Measurements from ENCODE around the gene DENND6B. TPM values are rescaled to one million over a fixed set of nuclear protein-coding genes. Genes with fewer than 3 reads are reported as not detected.

The DENND6B gene
- total RNA-seq, 1 experiment from 2014 or later, result 11.0 TPM

DNA sequence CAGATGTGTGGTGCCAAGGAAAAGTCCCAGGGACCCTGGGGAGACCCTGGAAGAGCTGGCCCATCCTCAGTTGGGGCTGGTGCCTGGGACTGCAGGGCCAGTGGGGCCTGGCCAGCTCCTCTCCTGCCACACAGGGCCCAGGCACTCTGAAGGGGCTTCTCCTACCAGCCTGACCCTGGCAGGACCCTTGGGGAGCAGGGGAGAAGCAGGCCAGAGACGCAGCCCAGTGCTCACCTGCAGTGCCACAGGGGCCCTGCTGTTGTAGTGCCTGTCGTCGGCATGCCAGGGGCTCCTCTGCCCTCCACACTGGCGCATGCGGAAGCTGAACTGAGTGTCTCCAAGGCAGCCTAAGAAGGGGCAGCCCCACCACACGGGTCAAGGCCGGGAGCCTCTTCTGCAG, 9.1 kb downstream of the DENND6B start:
- intact Hi-C loops (cut with micrococcal nuclease), result no loop called here
- no peaks in the 10 kb centered on the region for H3K9me3 ChIP-seq (ENCODE audit: control insufficient read depth in 1 of 2, insufficient read depth in 1 of 2, low read depth in 1 of 2, low read length in 2 of 2)
- RAD21 ChIA-PET (ENCODE audit: low non-redundant PET in 1 of 2, low total read pairs in 2 of 2, uncharacterized antibody in 2 of 2, unreplicated experiment in 2 of 2), result interaction anchor here in 1 of 2 experiments (0.7 kb wide), 1 partner anchor 11 kb away, joined by 3 read pairs; no protein-coding TSS in a partner anchor
- no peaks in the 10 kb centered on the region for H3K79me2 ChIP-seq (ENCODE audit: insufficient read depth, low read length)
- TF ChIP-seq FOSL1 (IDR thresholded peaks at IDR 0.05; ENCODE audit: low read depth), result no peak
- no peak for TF ChIP-seq SRF (IDR thresholded peaks at IDR 0.05; ENCODE audit: low read depth)
- TF ChIP-seq SP1 (IDR thresholded peaks at IDR 0.05; ENCODE audit: low read depth), result no peak
- no peak for TF ChIP-seq YY1 (IDR thresholded peaks at IDR 0.05; ENCODE audit: extremely low read depth, insufficient replicate concordance, low read depth, low read length)
- no peak for TF ChIP-seq POLR2AphosphoS5 (IDR thresholded peaks at IDR 0.05; ENCODE audit: low read depth, low read length)
- no peak for TF ChIP-seq CEBPB (IDR thresholded peaks at IDR 0.05; ENCODE audit: low read depth)
- TF ChIP-seq, protein P1, sequence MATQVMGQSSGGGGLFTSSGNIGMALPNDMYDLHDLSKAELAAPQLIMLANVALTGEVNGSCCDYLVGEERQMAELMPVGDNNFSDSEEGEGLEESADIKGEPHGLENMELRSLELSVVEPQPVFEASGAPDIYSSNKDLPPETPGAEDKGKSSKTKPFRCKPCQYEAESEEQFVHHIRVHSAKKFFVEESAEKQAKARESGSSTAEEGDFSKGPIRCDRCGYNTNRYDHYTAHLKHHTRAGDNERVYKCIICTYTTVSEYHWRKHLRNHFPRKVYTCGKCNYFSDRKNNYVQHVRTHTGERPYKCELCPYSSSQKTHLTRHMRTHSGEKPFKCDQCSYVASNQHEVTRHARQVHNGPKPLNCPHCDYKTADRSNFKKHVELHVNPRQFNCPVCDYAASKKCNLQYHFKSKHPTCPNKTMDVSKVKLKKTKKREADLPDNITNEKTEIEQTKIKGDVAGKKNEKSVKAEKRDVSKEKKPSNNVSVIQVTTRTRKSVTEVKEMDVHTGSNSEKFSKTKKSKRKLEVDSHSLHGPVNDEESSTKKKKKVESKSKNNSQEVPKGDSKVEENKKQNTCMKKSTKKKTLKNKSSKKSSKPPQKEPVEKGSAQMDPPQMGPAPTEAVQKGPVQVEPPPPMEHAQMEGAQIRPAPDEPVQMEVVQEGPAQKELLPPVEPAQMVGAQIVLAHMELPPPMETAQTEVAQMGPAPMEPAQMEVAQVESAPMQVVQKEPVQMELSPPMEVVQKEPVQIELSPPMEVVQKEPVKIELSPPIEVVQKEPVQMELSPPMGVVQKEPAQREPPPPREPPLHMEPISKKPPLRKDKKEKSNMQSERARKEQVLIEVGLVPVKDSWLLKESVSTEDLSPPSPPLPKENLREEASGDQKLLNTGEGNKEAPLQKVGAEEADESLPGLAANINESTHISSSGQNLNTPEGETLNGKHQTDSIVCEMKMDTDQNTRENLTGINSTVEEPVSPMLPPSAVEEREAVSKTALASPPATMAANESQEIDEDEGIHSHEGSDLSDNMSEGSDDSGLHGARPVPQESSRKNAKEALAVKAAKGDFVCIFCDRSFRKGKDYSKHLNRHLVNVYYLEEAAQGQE (IDR thresholded peaks at IDR 0.05; ENCODE audit: low read depth), result no peak
- TF ChIP-seq, protein P2, sequence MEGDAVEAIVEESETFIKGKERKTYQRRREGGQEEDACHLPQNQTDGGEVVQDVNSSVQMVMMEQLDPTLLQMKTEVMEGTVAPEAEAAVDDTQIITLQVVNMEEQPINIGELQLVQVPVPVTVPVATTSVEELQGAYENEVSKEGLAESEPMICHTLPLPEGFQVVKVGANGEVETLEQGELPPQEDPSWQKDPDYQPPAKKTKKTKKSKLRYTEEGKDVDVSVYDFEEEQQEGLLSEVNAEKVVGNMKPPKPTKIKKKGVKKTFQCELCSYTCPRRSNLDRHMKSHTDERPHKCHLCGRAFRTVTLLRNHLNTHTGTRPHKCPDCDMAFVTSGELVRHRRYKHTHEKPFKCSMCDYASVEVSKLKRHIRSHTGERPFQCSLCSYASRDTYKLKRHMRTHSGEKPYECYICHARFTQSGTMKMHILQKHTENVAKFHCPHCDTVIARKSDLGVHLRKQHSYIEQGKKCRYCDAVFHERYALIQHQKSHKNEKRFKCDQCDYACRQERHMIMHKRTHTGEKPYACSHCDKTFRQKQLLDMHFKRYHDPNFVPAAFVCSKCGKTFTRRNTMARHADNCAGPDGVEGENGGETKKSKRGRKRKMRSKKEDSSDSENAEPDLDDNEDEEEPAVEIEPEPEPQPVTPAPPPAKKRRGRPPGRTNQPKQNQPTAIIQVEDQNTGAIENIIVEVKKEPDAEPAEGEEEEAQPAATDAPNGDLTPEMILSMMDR (IDR thresholded peaks at IDR 0.05 in 2 of 3, conservative IDR thresholded peaks at IDR 0.05 in 1 of 3; ENCODE audit: borderline replicate concordance in 1 of 3, insufficient read depth in 1 of 3, low read depth in 2 of 3, low read length in 2 of 3), result no peak
- no peak for TF ChIP-seq SIN3A (IDR thresholded peaks at IDR 0.05; ENCODE audit: low read depth)
- no peak for TF ChIP-seq ZNF274 (IDR thresholded peaks at IDR 0.05; ENCODE audit: low read depth, low read length)
- TF ChIP-seq EGR1 (IDR thresholded peaks at IDR 0.05; ENCODE audit: low read depth), result no peak
- no peak for TF ChIP-seq TCF7L2 (IDR thresholded peaks at IDR 0.05; ENCODE audit: borderline replicate concordance, extremely low read depth, insufficient read depth, insufficient read length)
- TF ChIP-seq, protein P3, sequence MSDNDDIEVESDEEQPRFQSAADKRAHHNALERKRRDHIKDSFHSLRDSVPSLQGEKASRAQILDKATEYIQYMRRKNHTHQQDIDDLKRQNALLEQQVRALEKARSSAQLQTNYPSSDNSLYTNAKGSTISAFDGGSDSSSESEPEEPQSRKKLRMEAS (IDR thresholded peaks at IDR 0.05), result no peak
- TF ChIP-seq JUND (IDR thresholded peaks at IDR 0.05), result no peak
- H3K27ac ChIP-seq (ENCODE audit: low read depth, low read length), result no peak overlapping the region
- CTCF ChIA-PET, result no interaction called here
- H3K27me3 ChIP-seq (ENCODE audit: insufficient read depth, low read length), result no peaks in the 10 kb centered on the region
- ATAC-seq, result no peak
- no peaks in the 10 kb centered on the region for H4K20me1 ChIP-seq (ENCODE audit: insufficient read depth)
- H3K4me2 ChIP-seq (ENCODE audit: low read length), result no peak overlapping the region
- no peaks in the 10 kb centered on the region for H3K9me2 ChIP-seq (ENCODE audit: insufficient read depth)
- peaks cover 4 to 22% of the 10 kb centered on the region in 2 experiments; a peak in 3 of 4 replicates for H3K4me1 ChIP-seq (ENCODE audit: control insufficient read depth in 1 of 2, insufficient read depth in 2 of 2, low read length in 2 of 2)
- H2AFZ ChIP-seq (ENCODE audit: low read depth, low read length, poor library complexity, severe bottlenecking), result no peak overlapping the region
- DNase-seq (ENCODE audit: low read depth, low spot score), result no peak
- POLR2A ChIA-PET, result no interaction called here
- H3K36me3 ChIP-seq (ENCODE audit: control insufficient read depth in 1 of 2, insufficient read depth in 2 of 2, low read length in 2 of 2), result no peaks in the 10 kb centered on the region
- no peak overlapping the region for H3K4me3 ChIP-seq (replicated peaks in 1 of 2; ENCODE audit: low read depth in 1 of 2, low read length in 2 of 2)
- no TSS peak for BruUV-seq (replicated peaks)
- H3K9ac ChIP-seq (ENCODE audit: low read length), result no peak overlapping the region
